Measurements from ENCODE around the gene MFAP4. TPM values are rescaled to one million over a fixed set of nuclear protein-coding genes. Genes with fewer than 3 reads are reported as not detected.

Gene MFAP4
- total and polyA plus RNA-seq, 3 experiments from 2014 or later, result not detected

DNA sequence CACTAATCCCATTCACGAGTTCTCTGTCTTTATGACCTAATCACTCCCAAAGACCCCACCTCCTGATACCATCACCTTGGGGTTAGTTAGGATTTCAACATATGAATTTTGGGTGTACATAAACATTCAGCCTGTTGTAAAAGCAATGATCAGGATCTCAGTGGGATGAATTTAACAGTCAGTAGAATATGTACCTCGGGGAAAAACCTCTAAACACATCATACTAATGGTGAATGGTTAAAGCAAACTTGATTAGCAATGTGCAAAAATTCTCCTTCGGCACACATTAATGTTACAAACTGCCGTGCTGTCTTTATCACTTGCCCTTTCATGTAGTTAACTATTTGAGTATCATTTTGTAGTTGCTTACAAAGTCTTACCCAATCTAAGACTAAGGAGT is 34.2 kb upstream of the MFAP4 start:
- Histone ChIP-seq H3K36me3 (ENCODE audit: insufficient read depth, low read length) (no peaks in the 10 kb centered on the region), H3K4me3 (ENCODE audit: low read length) (no peak overlapping the region), H3K9me3 (ENCODE audit: low read length) (no peaks in the 10 kb centered on the region), H3K4me1 (ENCODE audit: insufficient read depth, low read length) (no peaks in the 10 kb centered on the region), H3K27ac (ENCODE audit: low read depth, low read length) (no peak overlapping the region), H3K27me3 (ENCODE audit: insufficient read depth, low read length, poor library complexity, severe bottlenecking) (no peaks in the 10 kb centered on the region)
- Mint-ChIP-seq H3K27ac (no peak overlapping the region), H3K4me3 (no peak overlapping the region), H3K9me3 (no peaks in the 10 kb centered on the region), H3K27me3 (peaks cover 4 to 19% of the 10 kb centered on the region in 2 donors), H3K4me1 (peaks cover 0 to 11% (median 0%) of the 10 kb centered on the region in 3 donors), H3K36me3 (no peaks in the 10 kb centered on the region)
- DNase-seq, result no peak
- ChIA-PET CTCF (no interaction called here), POLR2A (no interaction called here)

- no peaks in the 10 kb centered on the region for H3K9me3 Mint-ChIP-seq
- H3K4me3 Mint-ChIP-seq, result no peak overlapping the region
- no peaks in the 10 kb centered on the region for H3K9me3 ChIP-seq (ENCODE audit: low read length)
- no peak overlapping the region for H3K27ac ChIP-seq (ENCODE audit: low read depth, low read length)
- ChIA-PET CTCF (interaction anchor here (1.2 kb wide), 1 partner anchor 56 kb away, joined by 4 read pairs; the partner anchor contains the start of gene B9D1), POLR2A (no interaction called here)
- no peaks in the 10 kb centered on the region for H3K27me3 ChIP-seq (ENCODE audit: insufficient read depth, low read length, poor library complexity, severe bottlenecking)
- no peaks in the 10 kb centered on the region for H3K36me3 Mint-ChIP-seq
- peaks cover 0 to 19% of the 10 kb centered on the region in 2 donors for H3K27me3 Mint-ChIP-seq
- no peaks in the 10 kb centered on the region for H3K36me3 ChIP-seq (ENCODE audit: insufficient read depth, low read length)
- no peak overlapping the region for H3K4me3 ChIP-seq (ENCODE audit: low read length)
- H3K27ac Mint-ChIP-seq, result peak overlapping the region in 2 of 8 donors; percentile 20 to 61
- H3K4me1 Mint-ChIP-seq, result peaks cover 0 to 11% (median 0%) of the 10 kb centered on the region in 3 donors
- no peak for DNase-seq
- H3K4me1 ChIP-seq (ENCODE audit: insufficient read depth, low read length), result no peaks in the 10 kb centered on the region
These were observed 31.4 kb upstream of the MFAP4 start for GRCh38 chr17:19418251-19418992.

DNA sequence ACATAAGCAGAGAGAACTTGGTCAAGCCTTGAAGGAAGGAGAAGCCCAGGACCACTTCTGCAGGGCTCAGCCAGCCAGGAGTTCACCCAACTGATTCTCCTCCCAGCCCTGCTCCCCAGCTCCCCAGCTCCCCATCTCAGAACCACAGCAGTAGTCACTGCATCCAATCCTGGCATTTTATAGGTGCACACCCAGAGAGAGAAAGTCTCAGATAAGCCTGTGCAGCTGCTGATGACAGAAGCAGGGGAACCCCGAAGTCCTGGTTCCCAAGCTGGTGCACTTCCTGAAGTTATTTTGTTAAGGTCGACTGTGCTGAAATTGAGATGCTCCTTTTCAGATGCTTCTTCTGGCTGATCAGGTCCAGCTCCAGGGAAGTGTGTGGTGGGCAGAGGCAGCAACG is 30.6 kb upstream of the MFAP4 start:
- no peaks in the 10 kb centered on the region for H3K9me3 Mint-ChIP-seq
- H3K27me3 Mint-ChIP-seq, result peaks cover 0 to 12% of the 10 kb centered on the region in 2 donors
- CTCF ChIA-PET, result interaction anchor here (1.2 kb wide), 1 partner anchor 55 kb away, joined by 4 read pairs; the partner anchor contains the start of gene B9D1
- no peak overlapping the region for H3K27ac ChIP-seq (ENCODE audit: low read depth, low read length)
- peaks cover 0 to 11% (median 0%) of the 10 kb centered on the region in 3 donors for H3K4me1 Mint-ChIP-seq
- H3K36me3 Mint-ChIP-seq, result no peaks in the 10 kb centered on the region
- DNase-seq, result no peak
- H3K4me3 Mint-ChIP-seq, result no peak overlapping the region
- H3K9me3 ChIP-seq (ENCODE audit: low read length), result no peaks in the 10 kb centered on the region
- H3K4me1 ChIP-seq (ENCODE audit: insufficient read depth, low read length), result no peaks in the 10 kb centered on the region
- H3K27ac Mint-ChIP-seq, result peak overlapping the region in 2 of 8 donors; percentile 14 to 62
- no peaks in the 10 kb centered on the region for H3K36me3 ChIP-seq (ENCODE audit: insufficient read depth, low read length)
- no peak overlapping the region for H3K4me3 ChIP-seq (ENCODE audit: low read length)
- H3K27me3 ChIP-seq (ENCODE audit: insufficient read depth, low read length, poor library complexity, severe bottlenecking), result no peaks in the 10 kb centered on the region
- POLR2A ChIA-PET, result no interaction called here

GRCh38 chr17:19415806-19416775 is 29.1 kb upstream of the MFAP4 start:
- Histone ChIP-seq H3K27ac (ENCODE audit: low read depth, low read length) (no peak overlapping the region), H3K9me3 (ENCODE audit: low read length) (no peaks in the 10 kb centered on the region), H3K36me3 (ENCODE audit: insufficient read depth, low read length) (no peaks in the 10 kb centered on the region), H3K4me1 (ENCODE audit: insufficient read depth, low read length) (no peaks in the 10 kb centered on the region), H3K27me3 (ENCODE audit: insufficient read depth, low read length, poor library complexity, severe bottlenecking) (no peaks in the 10 kb centered on the region), H3K4me3 (ENCODE audit: low read length) (no peak overlapping the region)
- no peaks in the 10 kb centered on the region for H3K36me3 Mint-ChIP-seq
- no peak overlapping the region for H3K4me3 Mint-ChIP-seq
- DNase-seq, result no peak
- ChIA-PET CTCF (no interaction called here), POLR2A (no interaction called here)
- H3K9me3 Mint-ChIP-seq, result no peaks in the 10 kb centered on the region
- H3K4me1 Mint-ChIP-seq, result peaks cover 0 to 11% (median 0%) of the 10 kb centered on the region in 3 donors
- peaks cover 0 to 6% of the 10 kb centered on the region in 2 donors for H3K27me3 Mint-ChIP-seq
- no peak overlapping the region for H3K27ac Mint-ChIP-seq

- H3K36me3 ChIP-seq (ENCODE audit: insufficient read depth, low read length), result no peaks in the 10 kb centered on the region
- Mint-ChIP-seq H3K36me3 (no peaks in the 10 kb centered on the region), H3K9me3 (no peaks in the 10 kb centered on the region), H3K27me3 (peaks cover 0 to 4% of the 10 kb centered on the region in 2 donors), H3K4me1 (peaks cover 0 to 11% (median 0%) of the 10 kb centered on the region in 3 donors), H3K4me3 (no peak overlapping the region), H3K27ac (no peak overlapping the region)
- H3K27ac ChIP-seq (ENCODE audit: low read depth, low read length), result no peak overlapping the region
- no peak for DNase-seq
- H3K4me1 ChIP-seq (ENCODE audit: insufficient read depth, low read length), result no peaks in the 10 kb centered on the region
- H3K4me3 ChIP-seq (ENCODE audit: low read length), result no peak overlapping the region
- H3K9me3 ChIP-seq (ENCODE audit: low read length), result no peaks in the 10 kb centered on the region
- ChIA-PET POLR2A (no interaction called here), CTCF (no interaction called here)
- no peaks in the 10 kb centered on the region for H3K27me3 ChIP-seq (ENCODE audit: insufficient read depth, low read length, poor library complexity, severe bottlenecking)
These were observed 28.3 kb upstream of the MFAP4 start for GRCh38 chr17:19415311-19415710.

GRCh38 chr17:19414396-19415280 is 27.6 kb upstream of the MFAP4 start:
- ChIA-PET CTCF (no interaction called here), POLR2A (no interaction called here)
- Histone ChIP-seq H3K4me3 (ENCODE audit: low read length) (no peak overlapping the region), H3K27me3 (ENCODE audit: insufficient read depth, low read length, poor library complexity, severe bottlenecking) (no peaks in the 10 kb centered on the region), H3K9me3 (ENCODE audit: low read length) (no peaks in the 10 kb centered on the region), H3K4me1 (ENCODE audit: insufficient read depth, low read length) (no peaks in the 10 kb centered on the region), H3K27ac (ENCODE audit: low read depth, low read length) (no peak overlapping the region), H3K36me3 (ENCODE audit: insufficient read depth, low read length) (no peaks in the 10 kb centered on the region)
- Mint-ChIP-seq H3K4me3 (no peak overlapping the region), H3K4me1 (peaks cover 0 to 11% (median 0%) of the 10 kb centered on the region in 3 donors), H3K27me3 (peaks cover 0 to 4% of the 10 kb centered on the region in 2 donors), H3K27ac (no peak overlapping the region), H3K36me3 (no peaks in the 10 kb centered on the region), H3K9me3 (no peaks in the 10 kb centered on the region)
- DNase-seq, result no peak

GRCh38 chr17:19413761-19414160 is 26.8 kb upstream of the MFAP4 start:
- CTCF ChIA-PET, result no interaction called here
- Mint-ChIP-seq H3K27me3 (no peaks in the 10 kb centered on the region), H3K27ac (no peak overlapping the region), H3K4me3 (no peak overlapping the region), H3K9me3 (no peaks in the 10 kb centered on the region), H3K36me3 (no peaks in the 10 kb centered on the region), H3K4me1 (peaks cover 0 to 11% (median 0%) of the 10 kb centered on the region in 3 donors)
- POLR2A ChIA-PET, result no interaction called here
- Histone ChIP-seq H3K27me3 (ENCODE audit: insufficient read depth, low read length, poor library complexity, severe bottlenecking) (no peaks in the 10 kb centered on the region), H3K4me3 (ENCODE audit: low read length) (no peak overlapping the region), H3K9me3 (ENCODE audit: low read length) (no peaks in the 10 kb centered on the region), H3K4me1 (ENCODE audit: insufficient read depth, low read length) (no peaks in the 10 kb centered on the region), H3K36me3 (ENCODE audit: insufficient read depth, low read length) (no peaks in the 10 kb centered on the region), H3K27ac (ENCODE audit: low read depth, low read length) (no peak overlapping the region)
- DNase-seq, result no peak

Data from CD8-positive, alpha-beta memory T cell (primary cell).